Stimulated activated CD4-positive, alpha-beta T cell treated with anti-CD3 and anti-CD28 coated beads, Interleukin-4, amount 100 ng/mL, for 24 hours (primary cell): ENCODE data around the gene ITSN1.
"Not testable (repeated sequence)": the region's sequence is repeated elsewhere in the genome, so short reads cannot be mapped to it uniquely, and the experiment has no call there.

Experiments used
- DNase-seq: peaks from one replicate; pipeline ENCODE4 v3.0.0-alpha.2; 2020

ITSN1 gene

DNA sequence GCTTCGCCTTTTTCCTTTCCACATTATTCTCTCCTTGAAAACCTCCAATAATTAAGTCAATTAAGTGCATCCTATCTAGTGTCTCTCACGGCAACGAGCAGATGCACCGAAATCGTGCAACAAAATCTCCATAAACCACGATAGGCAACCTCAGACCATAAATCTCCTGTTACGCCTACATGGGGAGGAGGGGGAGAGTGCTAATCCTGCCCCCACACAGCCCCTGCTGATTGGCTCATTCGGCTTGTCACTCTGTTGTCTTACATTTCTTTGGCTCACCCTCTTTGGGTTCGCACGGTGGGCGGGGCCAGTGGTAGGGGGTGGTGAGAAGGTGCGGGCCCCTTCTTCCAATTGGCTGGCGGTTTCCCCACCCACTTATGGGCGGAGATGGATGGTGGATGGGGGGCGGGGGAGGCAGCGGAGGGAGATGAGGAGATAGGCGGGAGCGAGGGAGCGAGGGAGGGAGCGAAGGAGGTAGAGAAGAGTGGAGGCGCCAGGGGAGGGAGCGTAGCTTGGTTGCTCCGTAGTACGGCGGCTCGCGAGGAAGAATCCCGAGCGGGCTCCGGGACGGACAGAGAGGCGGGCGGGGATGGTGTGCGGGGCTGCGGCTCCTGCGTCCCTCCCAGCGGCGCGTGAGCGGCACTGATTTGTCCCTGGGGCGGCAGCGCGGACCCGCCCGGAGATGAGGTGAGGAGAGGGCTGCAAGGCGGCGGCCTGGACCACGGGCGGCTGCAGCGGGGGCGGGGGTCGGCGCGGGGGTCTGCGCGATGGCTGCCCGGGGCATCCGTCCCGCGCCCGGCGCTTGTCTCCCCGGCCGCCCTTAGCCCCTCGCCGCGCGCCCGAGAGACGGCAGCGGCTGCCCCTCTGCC is at the start of gene ITSN1:
Gene ITSN1, plus strand, starts transcription at position 475 of the 869 bp plus-strand sequence. CDS start 76,328 bp downstream, outside the sequence.
- DNase-seq: peak; percentile 100

DNA sequence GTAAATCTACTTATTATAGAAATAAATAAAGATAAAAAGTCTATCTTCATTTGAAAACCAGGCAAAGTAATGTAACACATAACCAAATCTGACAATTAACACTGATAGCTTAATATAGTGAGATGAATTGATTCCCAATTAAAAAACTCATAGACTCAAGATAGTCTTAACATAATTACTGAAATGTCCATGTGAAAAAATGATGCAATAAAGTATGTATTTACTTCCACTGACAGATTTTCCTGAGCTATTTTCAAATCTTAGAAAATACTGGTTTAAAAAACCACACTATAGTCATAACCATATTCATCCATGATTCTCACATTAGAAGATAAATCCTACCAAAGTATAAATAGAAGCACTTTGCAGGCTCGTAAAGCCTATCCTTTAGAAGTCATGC is 44.2 kb upstream of the ITSN1 start:
- DNase-seq: no peak

DNA sequence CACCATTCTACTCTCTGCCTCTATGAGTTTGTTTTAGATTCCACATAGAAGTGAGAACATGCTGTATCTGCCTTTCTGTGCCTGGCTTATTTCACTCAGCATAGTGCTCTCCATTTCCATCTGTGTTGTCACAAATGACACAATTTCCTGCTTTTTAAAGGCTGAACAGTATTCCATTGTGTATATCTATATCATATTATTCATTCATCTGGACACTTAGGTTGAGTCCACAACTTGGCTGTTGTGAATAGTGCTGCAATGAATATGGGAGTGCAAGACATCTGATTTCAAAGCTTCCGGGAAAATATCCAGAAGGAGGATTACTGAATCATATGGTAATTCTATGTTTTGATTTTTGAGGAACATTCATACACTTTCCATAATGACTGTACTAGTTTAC is 33.7 kb upstream of the ITSN1 start:
- no peak for DNase-seq

GRCh38 chr21:33611006-33611744 is 31.1 kb upstream of the ITSN1 start:
- no peak for DNase-seq

GRCh38 chr21:33617565-33617964 is 24.7 kb upstream of the ITSN1 start:
- DNase-seq: not testable (repeated sequence)

- no peak for DNase-seq
These were observed 23.9 kb upstream of the ITSN1 start for GRCh38 chr21:33618407-33618806.

- DNase-seq: no peak
These were observed 22.6 kb upstream of the ITSN1 start for GRCh38 chr21:33619726-33620125.

GRCh38 chr21:33622253-33622652 is 20.0 kb upstream of the ITSN1 start:
- no peak for DNase-seq

DNA sequence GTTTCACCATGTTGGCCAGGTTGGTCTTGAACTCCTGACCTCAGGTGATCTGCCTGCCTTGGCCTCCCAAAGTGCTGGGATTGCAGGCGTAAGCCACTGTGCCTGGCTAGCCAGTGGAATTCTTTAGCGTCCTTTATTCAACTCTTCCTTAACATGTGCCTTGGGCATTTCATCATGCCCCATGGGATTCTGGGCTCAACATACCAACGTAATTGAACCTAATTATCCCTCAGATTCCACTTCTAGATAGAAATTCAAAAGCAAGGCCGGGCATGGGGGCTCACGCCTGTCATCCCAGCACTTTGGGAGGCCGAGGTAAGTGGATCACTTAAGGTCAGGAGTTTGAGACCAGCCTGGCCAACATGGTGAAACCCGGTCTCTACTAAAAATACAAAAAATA is 16.1 kb upstream of the ITSN1 start:
- not testable (repeated sequence) for DNase-seq

DNA sequence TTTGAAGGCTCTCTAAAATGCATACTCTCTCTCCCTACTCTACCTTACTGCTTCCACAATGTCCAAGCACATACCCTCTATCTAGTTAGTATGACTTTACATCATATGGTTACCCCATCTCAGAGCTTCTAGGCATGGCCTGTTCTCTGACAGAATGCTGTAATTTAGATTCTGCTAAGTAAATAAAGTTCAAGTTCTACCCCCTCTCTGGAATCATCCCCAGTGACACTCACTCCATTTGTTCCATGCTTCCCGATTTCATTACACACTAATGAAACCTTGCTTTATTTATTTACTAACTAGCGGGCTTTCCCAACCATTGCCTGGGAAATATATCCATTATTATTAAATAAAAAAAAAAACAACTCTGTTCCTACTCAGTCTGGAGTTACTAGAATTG is 8.0 kb upstream of the ITSN1 start:
- no peak for DNase-seq

- DNase-seq: peak; percentile 8
These were observed 1.5 kb upstream of the ITSN1 start for GRCh38 chr21:33640697-33641351.

GRCh38 chr21:33641352-33642026 is 812 bp upstream of the ITSN1 start, which contains the start of gene CRYZL1:
CRYZL1 (minus strand) TSS chr21:33641741; CDS start chr21:33631551, 10,190 bp downstream.
- peak; percentile 100 for DNase-seq

DNA sequence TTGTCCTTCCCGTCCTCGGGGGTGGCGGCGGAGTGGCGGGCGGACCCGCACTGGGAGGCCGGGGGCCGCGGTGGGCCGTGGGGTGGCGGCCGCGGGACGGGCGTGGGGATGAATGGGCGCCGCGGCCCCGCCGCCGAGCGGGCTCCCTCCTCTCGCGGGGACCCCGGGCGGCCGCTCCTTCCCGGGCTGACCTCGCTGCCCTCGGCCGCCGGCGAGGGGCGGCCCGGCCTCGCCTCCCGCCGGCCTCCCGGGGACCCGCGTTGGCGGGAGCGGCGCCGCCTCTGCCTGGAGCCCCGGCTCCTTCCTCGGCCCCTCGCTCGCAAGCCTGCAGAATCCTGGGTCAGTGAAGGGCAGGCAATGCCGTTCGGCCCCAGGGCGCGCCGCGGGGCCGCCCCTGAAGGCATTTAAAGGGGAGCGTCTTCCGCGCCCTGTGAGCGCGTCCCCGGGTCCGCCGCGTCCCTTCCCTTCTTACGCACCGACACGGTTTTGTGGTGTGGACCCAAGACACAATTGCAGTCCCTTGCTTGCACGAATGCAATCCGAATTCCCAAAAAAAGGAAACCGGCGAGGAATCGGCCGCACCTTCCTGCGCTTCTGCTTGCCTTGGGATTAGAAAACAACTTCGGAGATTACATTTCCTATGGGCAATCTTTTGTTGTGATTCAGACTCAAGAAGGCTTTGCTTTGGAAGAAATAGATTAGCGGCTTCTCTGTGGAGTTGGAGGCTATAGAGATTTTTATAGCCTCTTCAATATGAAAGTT is 776 bp downstream of the ITSN1 start:
- DNase-seq: peak; percentile 15

DNA sequence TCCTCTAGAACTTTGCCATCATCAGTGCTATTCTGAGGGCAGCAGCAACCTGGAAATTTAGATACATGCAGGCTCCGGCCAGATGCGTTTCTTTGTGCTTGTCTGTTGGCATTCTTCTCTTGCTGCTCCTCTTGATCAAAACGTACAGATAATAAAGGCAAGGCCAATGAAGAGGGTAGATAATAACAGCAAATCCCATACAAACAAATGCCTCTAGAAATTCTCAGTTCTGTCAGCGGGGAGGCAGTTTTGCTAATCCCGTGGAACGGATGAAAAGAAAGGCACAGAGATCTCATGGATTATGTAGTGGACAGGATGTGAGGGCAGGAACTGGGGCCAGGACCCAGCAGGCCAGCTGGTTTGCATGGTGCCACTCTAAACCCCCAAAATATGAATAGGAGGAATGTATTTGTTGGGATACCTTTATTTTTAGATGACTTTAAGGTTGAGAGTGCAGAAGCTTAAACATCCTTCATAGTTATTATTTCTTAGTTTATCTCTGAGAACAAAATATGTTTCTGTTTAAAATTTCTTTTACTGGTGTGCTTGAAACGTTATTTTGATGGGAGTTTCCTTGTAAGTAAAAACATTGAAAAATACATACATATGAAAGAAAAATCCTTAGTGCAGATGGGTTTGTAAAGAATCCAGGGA is 1.5 kb downstream of the ITSN1 start:
- no peak for DNase-seq

DNA sequence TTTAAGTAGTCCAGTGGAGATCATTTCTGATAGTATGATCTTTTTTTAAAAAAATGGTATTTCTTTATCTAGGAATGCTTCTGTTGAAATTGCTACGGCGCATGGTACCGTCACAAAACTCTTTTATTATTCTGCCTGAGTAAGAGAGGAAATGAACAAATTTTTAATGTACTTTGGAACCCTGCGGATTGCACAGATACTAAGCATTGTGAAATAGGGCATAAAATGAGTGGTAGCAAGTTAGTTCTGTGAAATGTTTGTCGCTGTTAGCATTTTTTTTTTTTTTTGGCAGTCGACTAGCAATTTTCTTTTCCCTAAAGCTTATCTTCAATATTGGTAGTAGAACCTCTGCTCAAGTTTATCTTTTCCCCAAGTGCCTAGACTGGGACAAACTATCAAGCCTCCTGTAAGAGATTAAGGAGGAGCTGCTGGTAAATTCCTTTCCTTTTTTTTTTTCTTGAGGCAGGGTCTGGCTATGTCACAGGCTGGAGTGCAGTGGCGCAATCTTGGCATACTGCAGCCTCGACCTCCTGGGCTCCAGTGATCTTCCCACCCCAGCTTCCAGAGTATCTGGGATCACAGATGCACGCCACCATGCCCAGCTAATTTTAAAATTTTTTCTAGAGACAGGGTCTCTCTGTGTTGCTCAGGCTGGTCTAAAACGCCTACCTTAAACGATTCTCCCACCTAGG is 2.2 kb downstream of the ITSN1 start:
- no peak for DNase-seq

GRCh38 chr21:33645730-33646129 is 3.4 kb downstream of the ITSN1 start:
- no peak for DNase-seq

- DNase-seq: no peak
These were observed 5.3 kb downstream of the ITSN1 start for GRCh38 chr21:33647587-33647986.

DNA sequence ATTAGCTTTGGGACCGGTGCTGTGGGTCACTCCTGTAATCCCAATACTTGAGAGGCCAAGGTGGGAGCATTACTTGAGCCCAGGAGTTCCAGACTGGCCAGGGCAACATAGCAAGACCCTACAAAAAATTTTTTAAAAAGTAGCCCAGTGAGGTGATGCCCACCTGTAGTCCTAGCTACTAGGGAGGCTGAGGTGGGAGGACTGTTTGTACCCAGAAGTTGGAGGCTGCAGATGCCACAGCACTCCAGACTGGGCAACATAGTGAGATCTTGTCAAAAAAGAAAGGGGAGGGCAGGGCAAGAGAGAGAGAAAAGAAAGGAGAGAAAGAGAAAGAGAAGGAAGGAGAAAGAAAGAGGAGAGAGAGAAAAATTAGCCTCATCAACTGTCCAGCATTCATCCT is 6.3 kb downstream of the ITSN1 start:
- DNase-seq: no peak

DNA sequence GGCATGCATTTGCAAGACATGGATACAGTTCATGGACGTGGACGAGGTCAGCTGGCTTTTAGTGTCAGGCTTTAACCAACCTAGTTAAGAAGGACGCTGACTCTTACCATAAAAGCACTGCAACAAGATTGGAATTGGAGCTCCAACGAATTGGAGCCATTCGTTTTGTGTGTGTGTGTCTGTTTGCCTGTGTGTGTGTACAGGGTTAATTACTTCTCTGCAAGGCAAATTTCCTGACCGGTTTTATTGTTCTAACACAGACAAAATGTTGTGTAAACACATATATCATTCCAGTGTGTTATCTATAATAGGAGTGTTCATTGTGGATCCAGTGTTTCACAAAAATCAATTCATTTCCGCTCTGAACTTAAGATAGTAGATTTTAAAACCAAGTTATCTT is 7.9 kb downstream of the ITSN1 start:
- no peak for DNase-seq

GRCh38 chr21:33650929-33651509 is 8.7 kb downstream of the ITSN1 start:
- DNase-seq: no peak
